Neural progenitor cell (in vitro differentiated cells): ENCODE data around the gene IGSF21. TPM values are rescaled to one million over a fixed set of nuclear protein-coding genes. Genes with fewer than 3 reads are reported as not detected.
"Not testable (repeated sequence)": the region's sequence is repeated elsewhere in the genome, so short reads cannot be mapped to it uniquely, and the experiment has no call there.

Experiments
- DNase-seq: peaks from one replicate; pipeline ENCODE4 v3.0.0-alpha.2; 2016; ENCODE audit warnings: low spot score
- H2AFZ ChIP-seq: fragments of 200-600 bp; sonication (generic); replicated peaks from 2 replicates; pipeline ENCODE4 v1.6.1; 2016; ENCODE audit warnings: antibody characterized with exemption
- H3F3A ChIP-seq: fragments of 200-600 bp; sonication (generic); 2 replicates; pipeline ENCODE4 v1.6.1; 2016; ENCODE audit warnings: antibody characterized with exemption, low read depth
- H3K27ac ChIP-seq: fragments of 200-600 bp; sonication (generic); 2 replicates; pipeline ENCODE4 v1.5.1; 2016; ENCODE audit warnings: mild to moderate bottlenecking
- H3K27me3 ChIP-seq: fragments of 200-600 bp; sonication (generic); 2 replicates; pipeline ENCODE4 v1.6.1; 2016; ENCODE audit warnings: mild to moderate bottlenecking, moderate library complexity
- H3K36me3 ChIP-seq: fragments of 200-600 bp; sonication (generic); 2 replicates; pipeline ENCODE4 v1.5.1; 2016
- H3K4me1 ChIP-seq: fragments of 200-600 bp; sonication (generic); 2 replicates; pipeline ENCODE4 v1.6.1; 2016; ENCODE audit warnings: mixed run types
- H3K4me2 ChIP-seq: fragments of 200-600 bp; sonication (generic); 2 replicates; pipeline ENCODE4 v1.6.1; 2016
- H3K4me3 ChIP-seq: fragments of 200-600 bp; sonication (generic); 2 replicates; pipeline ENCODE4 v1.5.1; 2016
- H3K79me2 ChIP-seq: fragments of 200-600 bp; sonication (generic); 2 replicates; pipeline ENCODE4 v1.6.1; 2016; ENCODE audit warnings: low read depth
- H3K9ac ChIP-seq: fragments of 200-600 bp; sonication (generic); 2 replicates; pipeline ENCODE4 v1.6.1; 2016
- H3K9me3 ChIP-seq: fragments of 200-600 bp; sonication (generic); 2 replicates; pipeline ENCODE4 v1.5.1; 2016; ENCODE audit warnings: low read depth
- H4K20me1 ChIP-seq: fragments of 200-600 bp; sonication (generic); 2 replicates; pipeline ENCODE4 v1.6.1; 2016; ENCODE audit warnings: low read depth
- H3K27ac Mint-ChIP-seq: 3 replicates; pipeline ENCODE4 v1.8.0; 2021; ENCODE audit warnings: mixed read lengths
- H3K27me3 Mint-ChIP-seq: 2 replicates; pipeline ENCODE4 v1.8.0; 2022; ENCODE audit warnings: low read depth, mild to moderate bottlenecking, inconsistent platforms, moderate library complexity, mixed read lengths; ENCODE audit not compliant: insufficient read depth
- H3K36me3 Mint-ChIP-seq: 3 replicates; pipeline ENCODE4 v1.8.0; 2021; ENCODE audit warnings: mixed read lengths
- H3K4me1 Mint-ChIP-seq: 3 replicates; pipeline ENCODE4 v1.8.0; 2021; ENCODE audit warnings: mixed read lengths
- H3K4me3 Mint-ChIP-seq: 3 replicates; pipeline ENCODE4 v1.8.0; 2021; ENCODE audit warnings: mild to moderate bottlenecking, moderate library complexity, mixed read lengths
- H3K9me3 Mint-ChIP-seq: 3 replicates; pipeline ENCODE4 v1.8.0; 2020; ENCODE audit warnings: mixed read lengths
- EZH2 ChIP-seq: fragments of 200-600 bp; sonication (generic); IDR thresholded peaks from 2 replicates; pipeline ENCODE4 v1.6.1; 2017; ENCODE audit warnings: antibody characterized with exemption, mild to moderate bottlenecking, moderate library complexity
- EZH2phosphoT487 ChIP-seq: fragments of 200-600 bp; sonication (generic); IDR thresholded peaks from 2 replicates; pipeline ENCODE4 v1.6.1; 2017; ENCODE audit warnings: antibody characterized with exemption
- total RNA-seq: library from RNA; depleted of rRNA; stranded (reverse); fragments of >200 nt; gene quantifications from 2 replicates; pipeline ENCODE4 v1.2.3, GENCODE V29; 2015; ENCODE audit warnings: low replicate concordance
- TF ChIP-seq, protein P1 (sequence below): fragments of 200-600 bp; sonication (generic); IDR thresholded peaks from 2 replicates; pipeline ENCODE4 v1.5.1; 2017; ENCODE audit warnings: antibody characterized with exemption, mild to moderate bottlenecking

IGSF21 gene
- total RNA-seq, 1 donor from 2014 or later = 1.7 TPM

GRCh38 chr1:18365099-18365705 lies 257.6 kb downstream of the IGSF21 start:
- H3K4me1 ChIP-seq = no peaks in the 10 kb centered on the region
- H3K36me3 ChIP-seq = no peaks in the 10 kb centered on the region
- no peak overlapping the region for H2AFZ ChIP-seq
- TF ChIP-seq EZH2 = no peak
- TF ChIP-seq, protein P1, sequence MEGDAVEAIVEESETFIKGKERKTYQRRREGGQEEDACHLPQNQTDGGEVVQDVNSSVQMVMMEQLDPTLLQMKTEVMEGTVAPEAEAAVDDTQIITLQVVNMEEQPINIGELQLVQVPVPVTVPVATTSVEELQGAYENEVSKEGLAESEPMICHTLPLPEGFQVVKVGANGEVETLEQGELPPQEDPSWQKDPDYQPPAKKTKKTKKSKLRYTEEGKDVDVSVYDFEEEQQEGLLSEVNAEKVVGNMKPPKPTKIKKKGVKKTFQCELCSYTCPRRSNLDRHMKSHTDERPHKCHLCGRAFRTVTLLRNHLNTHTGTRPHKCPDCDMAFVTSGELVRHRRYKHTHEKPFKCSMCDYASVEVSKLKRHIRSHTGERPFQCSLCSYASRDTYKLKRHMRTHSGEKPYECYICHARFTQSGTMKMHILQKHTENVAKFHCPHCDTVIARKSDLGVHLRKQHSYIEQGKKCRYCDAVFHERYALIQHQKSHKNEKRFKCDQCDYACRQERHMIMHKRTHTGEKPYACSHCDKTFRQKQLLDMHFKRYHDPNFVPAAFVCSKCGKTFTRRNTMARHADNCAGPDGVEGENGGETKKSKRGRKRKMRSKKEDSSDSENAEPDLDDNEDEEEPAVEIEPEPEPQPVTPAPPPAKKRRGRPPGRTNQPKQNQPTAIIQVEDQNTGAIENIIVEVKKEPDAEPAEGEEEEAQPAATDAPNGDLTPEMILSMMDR = peak; percentile 23
- no peak for TF ChIP-seq EZH2phosphoT487
- H3K27ac Mint-ChIP-seq = no peak overlapping the region
- H3K27me3 Mint-ChIP-seq = peaks cover 13% of the 10 kb centered on the region
- H3K4me3 ChIP-seq = no peak overlapping the region
- peaks cover 7% of the 10 kb centered on the region for H3K36me3 Mint-ChIP-seq
- no peak overlapping the region for H3K4me3 Mint-ChIP-seq
- H3K4me1 Mint-ChIP-seq = no peaks in the 10 kb centered on the region
- H3K9me3 Mint-ChIP-seq = peaks cover 12% of the 10 kb centered on the region
- H3K9me3 ChIP-seq = no peaks in the 10 kb centered on the region
- H3F3A ChIP-seq = no peaks in the 10 kb centered on the region
- DNase-seq = no peak
- H4K20me1 ChIP-seq = no peaks in the 10 kb centered on the region
- H3K27me3 ChIP-seq = no peaks in the 10 kb centered on the region
- H3K27ac ChIP-seq = no peak overlapping the region
- no peak overlapping the region for H3K4me2 ChIP-seq
- no peaks in the 10 kb centered on the region for H3K79me2 ChIP-seq
- no peak overlapping the region for H3K9ac ChIP-seq

- not testable (repeated sequence) for H3F3A ChIP-seq, H3K27ac Mint-ChIP-seq, H3K27ac ChIP-seq, H3K36me3 Mint-ChIP-seq, H4K20me1 ChIP-seq, H3K79me2 ChIP-seq, H3K4me3 Mint-ChIP-seq, H3K9me3 Mint-ChIP-seq, H3K4me2 ChIP-seq, H3K4me1 Mint-ChIP-seq, H2AFZ ChIP-seq, H3K4me1 ChIP-seq, DNase-seq, H3K36me3 ChIP-seq, H3K27me3 Mint-ChIP-seq, H3K9ac ChIP-seq, H3K9me3 ChIP-seq, H3K4me3 ChIP-seq, H3K27me3 ChIP-seq
Observed at GRCh38 chr1:18372505-18372904, 264.9 kb downstream of the IGSF21 start.

DNA sequence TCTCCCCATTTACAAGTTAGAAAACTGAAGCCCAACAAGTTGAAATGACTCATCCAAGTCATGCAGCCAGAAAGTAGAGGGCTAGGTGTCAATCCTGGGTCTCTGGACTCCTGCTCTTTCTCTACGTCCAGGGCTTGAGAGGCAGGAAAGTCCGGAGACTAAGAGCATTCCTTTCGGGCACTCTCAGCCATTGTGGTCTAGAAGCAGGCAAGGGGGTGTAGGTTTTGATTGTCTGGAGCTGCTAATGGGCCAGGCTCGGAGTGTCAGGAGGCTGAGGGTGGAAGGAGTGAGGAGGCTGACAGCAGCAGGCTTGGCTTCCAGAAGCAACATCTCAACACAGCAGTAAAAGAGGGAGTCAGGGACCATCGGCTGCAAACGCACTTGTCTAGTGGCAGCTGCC lies 265.6 kb downstream of the IGSF21 start:
- H3F3A ChIP-seq = no peaks in the 10 kb centered on the region
- no peak overlapping the region for H2AFZ ChIP-seq
- no peaks in the 10 kb centered on the region for H3K27me3 ChIP-seq
- Mint-ChIP-seq H3K27ac (no peak overlapping the region), H3K4me3 (no peak overlapping the region), H3K36me3 (no peaks in the 10 kb centered on the region), H3K4me1 (no peaks in the 10 kb centered on the region), H3K9me3 (no peaks in the 10 kb centered on the region), H3K27me3 (peaks cover 5% of the 10 kb centered on the region)
- no peak for TF ChIP-seq EZH2
- no peak for TF ChIP-seq EZH2phosphoT487
- TF ChIP-seq, protein P1 = no peak
- no peak overlapping the region for H3K4me2 ChIP-seq
- no peaks in the 10 kb centered on the region for H3K9me3 ChIP-seq
- H3K4me1 ChIP-seq = no peaks in the 10 kb centered on the region
- no peaks in the 10 kb centered on the region for H3K79me2 ChIP-seq
- no peak overlapping the region for H3K9ac ChIP-seq
- no peaks in the 10 kb centered on the region for H3K36me3 ChIP-seq
- no peak overlapping the region for H3K27ac ChIP-seq
- H4K20me1 ChIP-seq = no peaks in the 10 kb centered on the region
- H3K4me3 ChIP-seq = no peak overlapping the region
- DNase-seq = no peak

DNA sequence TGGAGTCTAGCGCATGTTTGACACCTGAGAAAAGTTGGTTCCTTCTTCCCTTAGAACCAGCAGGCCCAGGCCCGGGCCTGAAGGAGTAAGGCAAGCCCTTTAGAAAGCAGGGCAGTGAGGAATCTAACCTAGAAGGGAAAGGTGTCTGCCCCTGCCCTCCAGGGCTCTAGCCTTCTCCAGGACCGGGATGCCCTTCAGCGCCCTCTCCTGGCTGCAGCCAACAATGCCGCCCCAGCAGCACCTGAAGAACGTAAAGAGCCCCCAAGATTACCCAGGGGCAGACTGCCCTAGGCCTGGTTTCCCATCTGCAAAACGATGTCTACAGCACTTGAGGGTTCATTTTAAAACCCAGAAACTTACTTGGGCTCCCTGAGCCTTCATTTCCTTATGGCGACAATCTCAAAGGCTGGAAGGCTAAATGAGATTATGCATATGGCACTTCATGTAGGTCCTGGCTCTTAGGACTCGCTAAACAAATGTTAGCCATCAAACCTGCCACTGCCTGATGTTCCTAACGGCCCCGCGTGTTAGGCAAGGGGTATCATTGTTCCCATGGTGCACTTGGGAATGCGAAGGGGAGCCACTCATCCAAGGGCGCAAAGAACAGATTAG lies 266.4 kb downstream of the IGSF21 start:
- no peak overlapping the region for H3K4me3 Mint-ChIP-seq
- peak; percentile 75 for DNase-seq
- Histone ChIP-seq H3K27ac (no peak overlapping the region), H3K79me2 (no peaks in the 10 kb centered on the region), H3K9ac (no peak overlapping the region), H3K4me2 (no peak overlapping the region), H3K4me3 (no peak overlapping the region), H2AFZ (no peak overlapping the region), H3K36me3 (no peaks in the 10 kb centered on the region), H3F3A (no peaks in the 10 kb centered on the region), H3K27me3 (no peaks in the 10 kb centered on the region), H4K20me1 (no peaks in the 10 kb centered on the region), H3K4me1 (no peaks in the 10 kb centered on the region), H3K9me3 (no peaks in the 10 kb centered on the region)
- no peaks in the 10 kb centered on the region for H3K4me1 Mint-ChIP-seq
- no peaks in the 10 kb centered on the region for H3K9me3 Mint-ChIP-seq
- peaks cover 8% of the 10 kb centered on the region for H3K27me3 Mint-ChIP-seq
- no peaks in the 10 kb centered on the region for H3K36me3 Mint-ChIP-seq
- no peak overlapping the region for H3K27ac Mint-ChIP-seq
- TF ChIP-seq EZH2 = no peak
- TF ChIP-seq, protein P1 = peak; percentile 90
